PC-9 (cell line): ENCODE results near the gene OS9. TPM values are rescaled to one million over a fixed set of nuclear protein-coding genes. Genes with fewer than 3 reads are reported as not detected.

Source experiments
- BruUV-seq: library from RNA; stranded (reverse); fragments of 400-500 nt; replicated peaks from 2 replicates; lab custom pipeline; 2021; lab: Mats Ljungman, UMichigan
- CTCF ChIA-PET: fragments of 300-600 bp; sonication (Branson Sonifier 250); formaldehyde crosslinking; loops from one replicate; lab custom pipeline; 2022; ENCODE audit warnings: antibody characterized with exemption; lab: Charles Lee
- POLR2A ChIA-PET: fragments of 300-600 bp; sonication (Branson Sonifier 250); formaldehyde crosslinking; loops from one replicate; lab custom pipeline; 2022; ENCODE audit warnings: antibody characterized with exemption; ENCODE audit not compliant: unreplicated experiment; lab: Charles Lee
- DNase-seq, 2 experiments: peaks; one replicate each; pipeline versions ENCODE4 v3.0.0 to v3.0.0-alpha.2; 2015 to 2022; ENCODE audit warnings: mixed read lengths in 1 of 2
- H2AFZ ChIP-seq: fragments of 200-600 bp; sonication (generic); 2 replicates; pipeline ENCODE4 v1.8.1; 2017; ENCODE audit warnings: antibody characterized with exemption
- H3F3A ChIP-seq: fragments of 200-600 bp; sonication (generic); 2 replicates; pipeline ENCODE4 v1.8.1; 2017; ENCODE audit warnings: antibody characterized with exemption, mild to moderate bottlenecking, low read depth; ENCODE audit not compliant: insufficient read depth
- H3K27ac ChIP-seq: fragments of 200-600 bp; sonication (generic); 2 replicates; pipeline ENCODE4 v1.6.1; 2016; ENCODE audit warnings: mixed run types
- H3K27me3 ChIP-seq: fragments of 200-600 bp; sonication (generic); 2 replicates; pipeline ENCODE4 v1.6.1; 2016; ENCODE audit warnings: low read depth, mixed run types; ENCODE audit not compliant: insufficient read depth
- H3K36me3 ChIP-seq: fragments of 200-600 bp; sonication (generic); 2 replicates; pipeline ENCODE4 v1.6.1; 2016; ENCODE audit warnings: low read depth, mixed run types
- H3K4me1 ChIP-seq: fragments of 200-600 bp; sonication (generic); replicated peaks from 2 replicates; pipeline ENCODE4 v1.6.1; 2016; ENCODE audit warnings: mixed run types; ENCODE audit not compliant: insufficient read depth
- H3K4me2 ChIP-seq: fragments of 200-600 bp; sonication (generic); 2 replicates; pipeline ENCODE4 v1.6.1; 2017; ENCODE audit warnings: mixed run types
- H3K4me3 ChIP-seq: fragments of 200-600 bp; sonication (generic); 2 replicates; pipeline ENCODE4 v1.6.1; 2016; ENCODE audit warnings: mixed run types
- H3K79me2 ChIP-seq: fragments of 200-600 bp; sonication (generic); 2 replicates; pipeline ENCODE4 v1.6.1; 2017; ENCODE audit warnings: low read depth, mixed run types
- H3K9me2 ChIP-seq: fragments of 200-600 bp; sonication (generic); 2 replicates; pipeline ENCODE4 v1.8.1; 2017; ENCODE audit warnings: mild to moderate bottlenecking; ENCODE audit not compliant: insufficient read depth
- H3K9me3 ChIP-seq: fragments of 200-600 bp; sonication (generic); 2 replicates; pipeline ENCODE4 v1.8.1; 2016; ENCODE audit warnings: low read depth; ENCODE audit not compliant: insufficient read depth
- H4K20me1 ChIP-seq: fragments of 200-600 bp; sonication (generic); 2 replicates; pipeline ENCODE4 v1.8.1; 2017; ENCODE audit not compliant: insufficient read depth
- EZH2 ChIP-seq: fragments of 200-600 bp; sonication (generic); IDR thresholded peaks from 2 replicates; pipeline ENCODE4 v1.8.0; 2017; ENCODE audit warnings: antibody characterized with exemption, low read depth
- intact Hi-C: fragments of 100-400 bp; cut with micrococcal nuclease; formaldehyde crosslinking; loops from one replicate; pipeline ENCODE4 v1.10.0; 2022; ENCODE audit not compliant: unreplicated experiment
- total RNA-seq: library from RNA; stranded (reverse); gene quantifications from 2 replicates; pipeline ENCODE4 v1.2.3, GENCODE V29; 2021
- TF ChIP-seq, protein P1 (sequence below): fragments of 200-600 bp; sonication (generic); conservative IDR thresholded peaks from 2 replicates; pipeline ENCODE4 v1.6.1; 2017; ENCODE audit warnings: mixed run types, antibody characterized with exemption, mild to moderate bottlenecking, moderate library complexity

OS9 gene
- total RNA-seq, 1 experiment from 2014 or later = 96.7 TPM

- Histone ChIP-seq H3K4me1 (no peaks in the 10 kb centered on the region), H3K36me3 (no peaks in the 10 kb centered on the region), H3K9me2 (no peaks in the 10 kb centered on the region), H3K4me2 (peak overlapping the region; percentile 23; the same call in 1 of the 2 replicates), H3K27me3 (peaks cover 17% of the 10 kb centered on the region), H3K79me2 (no peaks in the 10 kb centered on the region), H3K4me3 (no peak overlapping the region), H3F3A (peaks cover 5% of the 10 kb centered on the region; the same call in 1 of the 2 replicates), H3K27ac (no peak overlapping the region), H4K20me1 (no peaks in the 10 kb centered on the region), H3K9me3 (no peaks in the 10 kb centered on the region), H2AFZ (no peak overlapping the region)
- POLR2A ChIA-PET = interaction anchor here (0.6 kb wide), 1 partner anchor 10 kb away, joined by 3 read pairs; no protein-coding TSS in a partner anchor
- BruUV-seq = no TSS peak
- intact Hi-C loops = no loop called here
- CTCF ChIA-PET = interaction anchor here (0.5 to 0.7 kb wide), 2 partner anchors 281 to 477 kb away, joined by 5 to 8 read pairs; partner anchors contain the start of gene INHBE
- DNase-seq = peak in 1 of 2 experiments; percentile 24
- TF ChIP-seq, protein P1, sequence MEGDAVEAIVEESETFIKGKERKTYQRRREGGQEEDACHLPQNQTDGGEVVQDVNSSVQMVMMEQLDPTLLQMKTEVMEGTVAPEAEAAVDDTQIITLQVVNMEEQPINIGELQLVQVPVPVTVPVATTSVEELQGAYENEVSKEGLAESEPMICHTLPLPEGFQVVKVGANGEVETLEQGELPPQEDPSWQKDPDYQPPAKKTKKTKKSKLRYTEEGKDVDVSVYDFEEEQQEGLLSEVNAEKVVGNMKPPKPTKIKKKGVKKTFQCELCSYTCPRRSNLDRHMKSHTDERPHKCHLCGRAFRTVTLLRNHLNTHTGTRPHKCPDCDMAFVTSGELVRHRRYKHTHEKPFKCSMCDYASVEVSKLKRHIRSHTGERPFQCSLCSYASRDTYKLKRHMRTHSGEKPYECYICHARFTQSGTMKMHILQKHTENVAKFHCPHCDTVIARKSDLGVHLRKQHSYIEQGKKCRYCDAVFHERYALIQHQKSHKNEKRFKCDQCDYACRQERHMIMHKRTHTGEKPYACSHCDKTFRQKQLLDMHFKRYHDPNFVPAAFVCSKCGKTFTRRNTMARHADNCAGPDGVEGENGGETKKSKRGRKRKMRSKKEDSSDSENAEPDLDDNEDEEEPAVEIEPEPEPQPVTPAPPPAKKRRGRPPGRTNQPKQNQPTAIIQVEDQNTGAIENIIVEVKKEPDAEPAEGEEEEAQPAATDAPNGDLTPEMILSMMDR = no peak
- no peak for TF ChIP-seq EZH2
Observed at GRCh38 chr12:57735952-57736740, 42.2 kb downstream of the OS9 start.

DNA sequence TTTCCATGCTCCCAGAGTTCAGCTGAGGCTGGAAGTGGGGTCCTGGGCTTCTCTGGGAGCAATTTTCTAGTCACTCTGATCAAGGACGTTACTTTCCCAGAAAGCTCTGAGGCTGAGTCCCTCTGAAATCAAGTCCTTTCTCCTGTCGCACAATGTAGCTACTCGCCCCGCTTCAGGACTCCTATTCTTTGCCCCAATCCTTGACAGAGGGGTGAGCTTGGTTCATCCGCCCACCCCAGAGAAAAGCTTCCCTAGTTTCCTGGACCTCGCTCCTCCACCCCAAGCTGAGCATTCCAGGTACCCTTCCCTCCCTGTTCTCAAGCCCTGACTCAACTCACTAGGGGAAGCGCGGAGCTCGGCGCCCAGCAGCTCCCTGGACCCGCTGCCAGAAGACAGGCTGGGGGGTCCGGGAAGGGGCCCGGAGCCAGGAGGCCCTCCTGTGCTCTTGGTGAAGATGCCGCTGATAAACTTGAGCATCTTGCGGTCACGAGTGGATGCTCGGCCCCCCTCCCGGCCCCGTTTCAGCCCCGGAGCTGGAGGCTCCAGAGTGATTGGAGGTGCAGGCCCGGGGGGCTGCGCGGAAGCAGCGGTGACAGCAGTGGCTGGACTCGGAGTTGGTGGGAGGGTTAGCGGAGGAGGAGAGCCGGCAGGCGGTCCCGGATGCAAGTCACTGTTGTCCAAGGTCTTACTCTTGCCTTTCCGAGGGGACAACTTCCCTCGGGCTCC lies 43.0 kb downstream of the OS9 start:
- Histone ChIP-seq H3K4me1 (no peaks in the 10 kb centered on the region), H3K36me3 (no peaks in the 10 kb centered on the region), H3K4me3 (no peak overlapping the region), H4K20me1 (no peaks in the 10 kb centered on the region), H3K9me2 (no peaks in the 10 kb centered on the region), H3K4me2 (no peak overlapping the region), H3K27me3 (peaks cover 14% of the 10 kb centered on the region), H3K9me3 (no peaks in the 10 kb centered on the region), H3K79me2 (no peaks in the 10 kb centered on the region), H3F3A (peaks cover 5% of the 10 kb centered on the region; the same call in 1 of the 2 replicates), H2AFZ (no peak overlapping the region), H3K27ac (no peak overlapping the region)
- BruUV-seq = no TSS peak
- no peak for DNase-seq
- TF ChIP-seq EZH2 = no peak
- TF ChIP-seq, protein P1 = no peak
- intact Hi-C loops = no loop called here
- POLR2A ChIA-PET = no interaction called here
- CTCF ChIA-PET = interaction anchor here (0.5 kb wide), 1 partner anchor 282 kb away, joined by 5 read pairs; the partner anchor contains the start of gene INHBE
